Measurements from ENCODE around the gene NME2. TPM values are rescaled to one million over a fixed set of nuclear protein-coding genes. Genes with fewer than 3 reads are reported as not detected.
A peak's percentile ranks its signal among the peaks of the same experiment; 100 is the strongest.
"Not testable (repeated sequence)": the region's sequence is repeated elsewhere in the genome, so short reads cannot be mapped to it uniquely, and the experiment has no call there.

NME2 gene
- total RNA-seq, 1 donor from 2014 or later: 651 TPM

DNA sequence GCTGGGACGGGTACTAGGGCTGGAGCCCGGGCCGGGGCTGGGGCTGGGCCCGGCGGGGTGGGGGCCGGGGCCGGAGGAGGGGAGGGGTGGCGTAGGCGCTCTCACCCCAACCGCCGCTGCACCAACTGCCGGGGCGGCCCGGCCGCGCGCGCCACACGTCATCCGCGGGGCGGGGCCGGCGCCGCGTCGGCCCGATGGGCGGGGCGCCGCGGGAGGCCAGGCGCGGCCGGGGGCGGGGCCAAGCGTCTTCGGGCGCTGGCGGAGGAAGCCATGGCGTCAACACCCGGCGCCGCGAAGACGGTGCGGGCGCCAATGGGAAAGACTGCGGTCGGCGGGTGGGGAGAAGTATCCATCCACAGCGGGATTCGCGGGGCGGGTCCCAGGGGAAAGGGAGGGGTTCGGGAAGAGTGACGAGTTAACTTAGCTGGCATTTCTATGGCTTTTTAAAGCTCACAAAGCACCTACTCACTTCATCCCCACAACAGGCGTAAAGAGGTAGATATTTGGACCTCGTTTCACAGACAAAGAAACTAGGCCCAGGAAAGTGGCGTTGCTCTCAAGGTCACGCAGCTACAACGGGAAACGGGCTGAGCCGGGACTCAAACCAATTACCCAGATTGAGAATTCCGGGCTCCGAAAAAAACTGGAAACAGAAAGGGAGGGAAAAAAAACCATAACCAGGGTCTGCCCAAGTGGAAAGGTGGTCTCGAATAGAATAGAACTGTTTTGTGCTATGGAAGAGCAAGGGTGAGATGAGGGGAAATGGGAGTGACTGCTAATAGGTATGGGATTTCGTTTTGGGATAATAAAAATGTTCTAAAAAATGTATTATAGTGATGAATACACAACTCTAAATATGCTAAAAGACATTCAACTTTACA, 45.2 kb upstream of the NME2 start, which contains the start of gene SPAG9:
TSS of gene SPAG9 (minus strand) at position 130 of the 881 bp plus-strand sequence. CDS start 212 bp downstream, outside the sequence.
- peaks cover 60% of the 10 kb centered on the region for H3K4me1 Mint-ChIP-seq (ENCODE audit: unreplicated experiment)
- peak; percentile 99 for DNase-seq (ENCODE audit: extremely low spot score, unreplicated experiment)
- no peaks in the 10 kb centered on the region for H3K9me3 Mint-ChIP-seq (ENCODE audit: unreplicated experiment)
- TF ChIP-seq, protein P1, sequence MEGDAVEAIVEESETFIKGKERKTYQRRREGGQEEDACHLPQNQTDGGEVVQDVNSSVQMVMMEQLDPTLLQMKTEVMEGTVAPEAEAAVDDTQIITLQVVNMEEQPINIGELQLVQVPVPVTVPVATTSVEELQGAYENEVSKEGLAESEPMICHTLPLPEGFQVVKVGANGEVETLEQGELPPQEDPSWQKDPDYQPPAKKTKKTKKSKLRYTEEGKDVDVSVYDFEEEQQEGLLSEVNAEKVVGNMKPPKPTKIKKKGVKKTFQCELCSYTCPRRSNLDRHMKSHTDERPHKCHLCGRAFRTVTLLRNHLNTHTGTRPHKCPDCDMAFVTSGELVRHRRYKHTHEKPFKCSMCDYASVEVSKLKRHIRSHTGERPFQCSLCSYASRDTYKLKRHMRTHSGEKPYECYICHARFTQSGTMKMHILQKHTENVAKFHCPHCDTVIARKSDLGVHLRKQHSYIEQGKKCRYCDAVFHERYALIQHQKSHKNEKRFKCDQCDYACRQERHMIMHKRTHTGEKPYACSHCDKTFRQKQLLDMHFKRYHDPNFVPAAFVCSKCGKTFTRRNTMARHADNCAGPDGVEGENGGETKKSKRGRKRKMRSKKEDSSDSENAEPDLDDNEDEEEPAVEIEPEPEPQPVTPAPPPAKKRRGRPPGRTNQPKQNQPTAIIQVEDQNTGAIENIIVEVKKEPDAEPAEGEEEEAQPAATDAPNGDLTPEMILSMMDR (IDR thresholded peaks at IDR 0.05): no peak
- H3K36me3 Mint-ChIP-seq (ENCODE audit: unreplicated experiment): no peaks in the 10 kb centered on the region
- peak within 1 kb of the TSS; percentile 95 for H3K4me3 Mint-ChIP-seq (ENCODE audit: unreplicated experiment)
- H3K27ac Mint-ChIP-seq (ENCODE audit: unreplicated experiment): peak within 1 kb of the TSS; percentile 100
- no peaks in the 10 kb centered on the region for H3K27me3 Mint-ChIP-seq (ENCODE audit: unreplicated experiment)

DNA sequence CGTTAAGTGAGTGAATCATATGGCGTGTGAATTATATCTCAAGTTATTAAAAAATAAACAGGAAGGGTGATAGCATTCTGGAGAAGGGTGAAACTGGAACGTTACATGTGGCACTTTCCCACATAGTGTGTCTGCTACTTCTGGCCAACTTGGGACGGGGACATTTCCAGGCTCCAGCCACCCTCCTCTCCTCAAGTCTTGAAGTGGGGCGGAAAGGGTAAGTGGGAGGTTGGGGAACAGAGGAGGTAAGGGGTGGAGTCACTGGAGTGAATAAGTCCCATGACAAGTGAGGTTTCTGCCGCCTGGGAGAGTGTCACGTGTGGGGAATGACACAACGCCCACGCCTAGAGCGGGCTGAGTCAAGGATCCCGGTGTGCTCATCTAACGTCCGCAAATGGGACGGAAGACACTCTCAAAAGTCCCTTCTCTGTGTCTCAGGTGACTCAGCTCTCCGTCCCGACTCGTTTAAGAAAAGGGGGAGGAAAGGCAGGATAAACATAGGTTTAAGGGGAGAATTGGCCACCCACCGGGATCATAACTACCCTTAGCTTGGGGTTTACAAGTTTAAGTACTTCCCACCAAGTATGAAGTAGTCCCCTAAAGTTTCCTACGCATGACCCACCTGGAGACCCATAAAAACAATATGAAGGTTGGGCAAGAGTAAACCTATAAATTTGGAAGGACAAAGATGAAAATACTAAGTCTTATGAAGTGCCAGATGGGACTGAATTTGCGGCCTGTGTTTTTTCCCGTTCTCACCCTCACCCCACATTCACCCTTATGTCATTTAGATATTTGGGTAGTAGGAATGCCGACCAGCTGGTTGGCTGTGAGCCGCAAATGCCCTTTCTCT, 44.4 kb upstream of the NME2 start:
- Mint-ChIP-seq H3K9me3 (ENCODE audit: unreplicated experiment) (no peaks in the 10 kb centered on the region), H3K27me3 (ENCODE audit: unreplicated experiment) (no peaks in the 10 kb centered on the region), H3K36me3 (ENCODE audit: unreplicated experiment) (no peaks in the 10 kb centered on the region), H3K27ac (ENCODE audit: unreplicated experiment) (peak overlapping the region; percentile 100), H3K4me1 (ENCODE audit: unreplicated experiment) (peaks cover 57% of the 10 kb centered on the region), H3K4me3 (ENCODE audit: unreplicated experiment) (peak overlapping the region; percentile 82)
- TF ChIP-seq, protein P1 (IDR thresholded peaks at IDR 0.05): no peak
- peak; percentile 92 for DNase-seq (ENCODE audit: extremely low spot score, unreplicated experiment)

DNA sequence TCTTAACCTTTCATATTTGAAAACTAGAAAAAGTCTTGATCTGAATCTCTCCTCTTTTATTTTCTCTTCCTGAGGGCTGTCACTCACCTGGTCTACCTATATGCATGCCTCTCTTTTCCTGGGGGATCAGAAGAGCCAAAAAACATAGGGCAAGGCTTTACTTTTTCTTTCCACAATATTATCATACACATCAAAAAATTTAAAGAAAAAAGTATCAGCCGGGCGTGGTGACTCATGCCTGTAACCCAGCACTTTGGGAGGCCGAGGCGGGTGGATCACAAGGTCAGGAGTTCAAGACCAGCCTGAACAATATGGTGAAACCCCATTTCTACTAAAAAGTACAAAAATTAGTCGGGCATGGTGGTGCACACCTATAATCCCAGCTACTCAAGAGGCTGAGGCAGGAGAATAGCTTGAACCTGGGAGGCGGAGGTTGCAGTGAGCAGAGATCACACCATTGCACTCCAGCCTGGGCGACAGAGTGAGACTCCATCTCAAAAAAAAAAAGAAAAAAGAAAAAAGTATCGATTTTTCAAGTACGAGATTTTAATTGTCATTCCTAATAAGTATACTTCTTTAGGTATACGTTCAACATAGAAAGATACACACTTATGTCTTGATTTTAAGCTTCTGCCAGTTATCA, 43.6 kb upstream of the NME2 start:
- Mint-ChIP-seq H3K4me3 (ENCODE audit: unreplicated experiment) (peak overlapping the region; percentile 82), H3K4me1 (ENCODE audit: unreplicated experiment) (peaks cover 50% of the 10 kb centered on the region), H3K27ac (ENCODE audit: unreplicated experiment) (peak overlapping the region; percentile 100)
- H3K27me3 Mint-ChIP-seq (ENCODE audit: unreplicated experiment); H3K36me3 Mint-ChIP-seq (ENCODE audit: unreplicated experiment); H3K9me3 Mint-ChIP-seq (ENCODE audit: unreplicated experiment); DNase-seq (ENCODE audit: extremely low spot score, unreplicated experiment): not testable (repeated sequence)

DNA sequence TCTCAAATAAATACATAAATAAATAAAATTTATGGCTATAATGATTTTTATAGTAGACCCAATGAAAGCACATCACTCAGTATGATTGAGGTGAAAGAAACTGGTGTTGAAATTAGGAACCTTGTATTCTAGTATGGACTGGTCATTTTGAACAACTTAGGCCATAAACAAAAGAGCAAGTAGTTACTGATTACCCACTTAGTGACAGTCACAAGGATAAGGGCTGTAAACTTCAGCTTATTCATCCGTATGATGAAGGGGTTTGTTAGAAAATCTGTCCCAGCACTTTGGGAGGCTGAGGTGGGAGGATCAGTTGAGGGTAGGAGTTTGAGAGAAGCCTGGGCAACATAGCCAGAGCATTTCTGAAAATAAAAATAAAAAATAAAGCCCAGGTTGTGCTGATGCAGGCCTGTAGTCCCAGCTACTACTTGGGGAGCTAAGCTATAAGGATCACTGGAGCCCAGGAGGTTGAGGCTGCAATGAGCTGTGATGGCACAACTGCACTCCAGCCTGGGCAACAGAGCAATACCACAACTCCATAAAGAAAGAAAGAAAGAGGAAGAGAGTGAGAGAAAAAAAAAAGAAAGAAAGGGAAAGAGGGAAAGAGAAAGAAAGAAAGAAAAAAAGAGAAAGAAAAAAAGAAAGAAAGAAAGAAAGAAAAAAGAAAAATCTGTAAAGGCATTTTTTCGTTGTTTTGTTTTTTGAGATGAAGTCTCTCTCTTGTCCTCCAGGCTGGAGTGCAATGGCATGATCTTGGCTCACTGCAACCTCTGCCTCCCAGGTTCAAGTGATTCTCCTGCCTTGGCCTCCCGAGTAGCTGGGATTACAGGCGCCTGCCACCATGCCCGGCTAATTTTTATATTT, 41.3 kb upstream of the NME2 start:
- Mint-ChIP-seq H3K9me3 (ENCODE audit: unreplicated experiment) (no peaks in the 10 kb centered on the region), H3K27ac (ENCODE audit: unreplicated experiment) (no peak overlapping the region), H3K27me3 (ENCODE audit: unreplicated experiment) (no peaks in the 10 kb centered on the region), H3K4me3 (ENCODE audit: unreplicated experiment) (no peak overlapping the region), H3K4me1 (ENCODE audit: unreplicated experiment) (peaks cover 29% of the 10 kb centered on the region), H3K36me3 (ENCODE audit: unreplicated experiment) (no peaks in the 10 kb centered on the region)
- DNase-seq (ENCODE audit: extremely low spot score, unreplicated experiment): no peak
- TF ChIP-seq, protein P1 (IDR thresholded peaks at IDR 0.05): no peak

DNA sequence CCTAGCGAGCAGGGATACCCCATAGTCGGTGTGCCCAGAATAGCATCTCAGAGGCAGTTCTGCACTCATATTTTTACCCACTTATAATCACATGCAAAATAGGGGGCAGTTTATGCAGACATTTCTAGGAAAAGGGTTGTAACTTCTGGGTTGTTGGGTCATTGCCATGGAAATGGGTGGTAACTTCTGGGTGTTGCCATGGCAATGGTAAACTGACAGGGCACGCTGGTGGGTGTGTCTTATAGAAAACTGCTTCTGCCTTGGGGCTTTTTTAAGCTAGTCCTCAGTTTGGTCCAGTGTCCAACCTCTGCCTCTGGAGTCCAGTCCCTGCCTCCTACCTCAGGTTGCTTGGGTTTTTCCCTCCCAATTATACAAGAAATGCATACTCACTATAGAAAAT, 38.1 kb upstream of the NME2 start:
- H3K4me3 Mint-ChIP-seq (ENCODE audit: unreplicated experiment): no peak overlapping the region
- peaks cover 17% of the 10 kb centered on the region for H3K4me1 Mint-ChIP-seq (ENCODE audit: unreplicated experiment)
- H3K27me3 Mint-ChIP-seq (ENCODE audit: unreplicated experiment): no peaks in the 10 kb centered on the region
- H3K27ac Mint-ChIP-seq (ENCODE audit: unreplicated experiment): no peak overlapping the region
- TF ChIP-seq, protein P1 (IDR thresholded peaks at IDR 0.05): no peak
- DNase-seq (ENCODE audit: extremely low spot score, unreplicated experiment): no peak
- no peaks in the 10 kb centered on the region for H3K9me3 Mint-ChIP-seq (ENCODE audit: unreplicated experiment)
- no peaks in the 10 kb centered on the region for H3K36me3 Mint-ChIP-seq (ENCODE audit: unreplicated experiment)

Data from osteocyte (in vitro differentiated cells).